SU-DHL-6 (cell line): ENCODE data around the gene OR10AD1.

Experiments
- H2AFZ ChIP-seq: fragments of 200-600 bp; sonication (generic); 2 replicates; pipeline ENCODE4 v1.6.1; 2014; ENCODE audit warnings: low read depth, mild to moderate bottlenecking, moderate library complexity, mixed read lengths, antibody characterized with exemption, low read length; ENCODE audit not compliant: severe bottlenecking
- H3F3A ChIP-seq: fragments of 200-600 bp; shearing (Covaris generic); 2 replicates; pipeline ENCODE4 v1.6.0; 2016; ENCODE audit warnings: antibody characterized with exemption, mild to moderate bottlenecking; ENCODE audit not compliant: insufficient read depth
- H3K27ac ChIP-seq: fragments of 200-600 bp; sonication (generic); 2 replicates; pipeline ENCODE4 v1.5.1; 2016; ENCODE audit warnings: low read depth, mild to moderate bottlenecking, low read length, moderate library complexity, mixed read lengths
- H3K27me3 ChIP-seq: fragments of 200-600 bp; sonication (generic), shearing (Covaris generic); 2 replicates; pipeline ENCODE4 v1.6.0; 2014; ENCODE audit warnings: mild to moderate bottlenecking, low read length
- H3K36me3 ChIP-seq: fragments of 200-600 bp; sonication (generic); 2 replicates; pipeline ENCODE4 v1.6.1; 2014; ENCODE audit warnings: mild to moderate bottlenecking, low read length, mixed read lengths
- H3K4me2 ChIP-seq: fragments of 300-600, 200-600 bp; shearing (Covaris generic), sonication (generic); 2 replicates; pipeline ENCODE4 v1.6.0; 2014; ENCODE audit warnings: low read length, low read depth, mild to moderate bottlenecking; ENCODE audit not compliant: poor library complexity, severe bottlenecking
- H3K4me3 ChIP-seq: fragments of 200-600 bp; sonication (generic); 2 replicates; pipeline ENCODE4 v1.5.1; 2014; ENCODE audit warnings: antibody characterized with exemption, low read length, mild to moderate bottlenecking, mixed read lengths; ENCODE audit not compliant: insufficient read depth, poor library complexity, severe bottlenecking
- H3K79me2 ChIP-seq: fragments of 200-600 bp; sonication (generic); 2 replicates; pipeline ENCODE4 v1.6.1; 2014; ENCODE audit warnings: mild to moderate bottlenecking, low read length, moderate library complexity; ENCODE audit not compliant: insufficient read depth
- H3K9ac ChIP-seq: fragments of 200-600 bp; sonication (generic); 2 replicates; pipeline ENCODE4 v1.7.0; 2014; ENCODE audit warnings: mild to moderate bottlenecking, low read length
- H3K9me2 ChIP-seq: fragments of 200-600 bp; sonication (generic); replicated peaks from 2 replicates; pipeline ENCODE4 v1.6.1; 2014; ENCODE audit warnings: low read length; ENCODE audit not compliant: insufficient read depth
- H3K9me3 ChIP-seq: fragments of 200-600 bp; sonication (generic); 2 replicates; pipeline ENCODE4 v1.6.1; 2014; ENCODE audit warnings: low read length, mixed read lengths; ENCODE audit not compliant: insufficient read depth
- H4K20me1 ChIP-seq: fragments of 200-600 bp; sonication (generic); 2 replicates; pipeline ENCODE4 v1.6.1; 2014; ENCODE audit warnings: low read depth, mild to moderate bottlenecking, antibody characterized with exemption, low read length, moderate library complexity, mixed read lengths
- CTCF ChIP-seq: fragments of 200-600 bp; sonication (generic); IDR thresholded peaks from one replicate; pipeline ENCODE4 v1.5.1; 2017; ENCODE audit warnings: antibody characterized with exemption, mild to moderate bottlenecking, low read length, moderate library complexity; ENCODE audit not compliant: insufficient read depth, poor library complexity, severe bottlenecking
- EZH2phosphoT487 ChIP-seq: fragments of 200-600 bp; sonication (generic), shearing (Covaris generic); conservative IDR thresholded peaks from 2 replicates; pipeline ENCODE4 v1.6.1; 2018; ENCODE audit warnings: mild to moderate bottlenecking, antibody characterized with exemption, low read length, moderate library complexity, mixed read lengths

OR10AD1 gene

DNA sequence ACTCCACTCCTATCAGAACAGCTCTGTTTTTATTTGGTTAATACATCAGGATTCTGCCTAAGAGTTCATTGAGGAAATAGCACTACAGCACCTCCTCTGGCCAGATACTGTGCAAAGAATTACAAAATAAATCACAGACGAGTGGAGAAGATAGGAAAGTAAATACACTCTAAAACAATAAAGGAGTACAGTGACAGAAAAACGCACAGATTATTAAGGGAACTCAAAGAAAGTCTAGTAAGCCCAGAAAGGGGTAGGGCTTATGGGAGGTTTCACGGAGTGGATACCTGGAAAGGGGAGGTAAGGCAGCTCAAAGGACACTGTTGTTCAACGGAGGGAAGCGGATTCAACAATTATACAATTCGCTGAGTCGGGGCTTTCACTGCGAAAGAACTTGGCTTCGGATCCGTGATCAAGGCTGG, 5.5 kb downstream of the OR10AD1 start:
- Histone ChIP-seq H4K20me1 (no peaks in the 10 kb centered on the region), H2AFZ (peak overlapping the region; percentile 90), H3K4me3 (peak overlapping the region; percentile 48), H3K36me3 (no peaks in the 10 kb centered on the region), H3K9ac (peak overlapping the region; percentile 53), H3K79me2 (no peaks in the 10 kb centered on the region), H3K9me2 (no peaks in the 10 kb centered on the region), H3K27me3 (no peaks in the 10 kb centered on the region), H3K27ac (peak overlapping the region; percentile 18; the same call in 1 of the 2 replicates), H3K4me2 (peak overlapping the region; percentile 53), H3F3A (no peaks in the 10 kb centered on the region), H3K9me3 (no peaks in the 10 kb centered on the region)
- TF ChIP-seq CTCF (peak; percentile 61), EZH2phosphoT487 (no peak)

DNA sequence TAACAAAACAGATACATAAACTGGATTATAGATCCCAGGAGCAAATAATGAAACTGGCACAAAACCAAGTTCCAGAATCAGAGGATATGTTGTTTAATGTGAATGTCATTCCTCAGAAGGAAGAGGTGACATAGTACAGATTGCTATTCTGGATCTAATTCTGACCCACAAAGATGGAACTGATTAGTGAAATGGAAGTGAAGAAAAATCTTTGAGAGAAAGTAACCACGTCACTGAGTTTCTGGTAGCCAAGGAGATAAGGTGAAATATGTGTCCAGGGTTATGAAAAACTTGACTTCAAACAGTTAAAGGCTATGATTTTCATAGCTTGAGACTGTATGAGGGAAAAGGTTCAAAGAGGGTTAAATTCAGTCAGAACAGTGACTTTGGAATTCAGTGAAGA, 8.3 kb downstream of the OR10AD1 start:
- H3K9me3 ChIP-seq, result no peaks in the 10 kb centered on the region
- no peaks in the 10 kb centered on the region for H3F3A ChIP-seq
- no peaks in the 10 kb centered on the region for H3K9me2 ChIP-seq
- no peak for TF ChIP-seq EZH2phosphoT487
- no peak for TF ChIP-seq CTCF
- no peak overlapping the region for H3K4me2 ChIP-seq
- no peaks in the 10 kb centered on the region for H3K27me3 ChIP-seq
- no peak overlapping the region for H3K27ac ChIP-seq
- H3K9ac ChIP-seq, result no peak overlapping the region
- H2AFZ ChIP-seq, result no peak overlapping the region
- no peaks in the 10 kb centered on the region for H3K36me3 ChIP-seq
- H3K79me2 ChIP-seq, result no peaks in the 10 kb centered on the region
- no peak overlapping the region for H3K4me3 ChIP-seq
- H4K20me1 ChIP-seq, result no peaks in the 10 kb centered on the region

- Histone ChIP-seq H4K20me1 (no peaks in the 10 kb centered on the region), H3K9me3 (no peaks in the 10 kb centered on the region), H3K4me3 (no peak overlapping the region), H3K9ac (no peak overlapping the region), H3K79me2 (no peaks in the 10 kb centered on the region), H3K36me3 (no peaks in the 10 kb centered on the region), H3K4me2 (no peak overlapping the region), H3K9me2 (no peaks in the 10 kb centered on the region), H3K27ac (no peak overlapping the region), H3F3A (no peaks in the 10 kb centered on the region), H3K27me3 (no peaks in the 10 kb centered on the region), H2AFZ (no peak overlapping the region)
- no peak for TF ChIP-seq CTCF
- no peak for TF ChIP-seq EZH2phosphoT487
Measured at GRCh38 chr12:48193623-48194022, 9.5 kb downstream of the OR10AD1 start.
